Nephron progenitor cell (in vitro differentiated cells): ENCODE results near the gene LIN7B.
A peak's percentile ranks its signal among the peaks of the same experiment; 100 is the strongest.

Experiments used
- DNase-seq: peaks from one replicate; pipeline ENCODE4 v3.0.0; 2021
- H3K27ac Mint-ChIP-seq: 2 replicates; pipeline ENCODE4 v1.8.0; 2021; ENCODE audit warnings: mild to moderate bottlenecking, moderate library complexity, mixed read lengths
- H3K27me3 Mint-ChIP-seq: 2 replicates; pipeline ENCODE4 v1.8.0; 2021; ENCODE audit warnings: mild to moderate bottlenecking, low read depth, mixed read lengths; ENCODE audit not compliant: poor library complexity
- H3K36me3 Mint-ChIP-seq: 2 replicates; pipeline ENCODE4 v1.8.0; 2021; ENCODE audit warnings: low read depth, mixed read lengths
- H3K4me1 Mint-ChIP-seq: 2 replicates; pipeline ENCODE4 v1.8.0; 2021; ENCODE audit warnings: mixed read lengths
- H3K4me3 Mint-ChIP-seq: 2 replicates; pipeline ENCODE4 v1.8.0; 2021; ENCODE audit warnings: mild to moderate bottlenecking, moderate library complexity, mixed read lengths
- H3K9me3 Mint-ChIP-seq: 2 replicates; pipeline ENCODE4 v1.8.0; 2021; ENCODE audit warnings: mild to moderate bottlenecking, moderate library complexity, mixed read lengths
- CTCF ChIP-seq: fragments of 200-600 bp; sonication (generic); IDR thresholded peaks from 2 replicates; pipeline ENCODE4 v1.5.0; 2021; ENCODE audit warnings: antibody characterized with exemption

The LIN7B gene

GRCh38 chr19:49154279-49154678 lies 40.1 kb downstream of the LIN7B start:
- Mint-ChIP-seq H3K27ac (no peak overlapping the region), H3K9me3 (peaks cover 20% of the 10 kb centered on the region), H3K36me3 (peaks cover 12% of the 10 kb centered on the region), H3K4me3 (peak overlapping the region; percentile 75), H3K4me1 (peaks cover 65% of the 10 kb centered on the region), H3K27me3 (peaks cover 30% of the 10 kb centered on the region)
- DNase-seq, result no peak
- TF ChIP-seq CTCF, result no peak

DNA sequence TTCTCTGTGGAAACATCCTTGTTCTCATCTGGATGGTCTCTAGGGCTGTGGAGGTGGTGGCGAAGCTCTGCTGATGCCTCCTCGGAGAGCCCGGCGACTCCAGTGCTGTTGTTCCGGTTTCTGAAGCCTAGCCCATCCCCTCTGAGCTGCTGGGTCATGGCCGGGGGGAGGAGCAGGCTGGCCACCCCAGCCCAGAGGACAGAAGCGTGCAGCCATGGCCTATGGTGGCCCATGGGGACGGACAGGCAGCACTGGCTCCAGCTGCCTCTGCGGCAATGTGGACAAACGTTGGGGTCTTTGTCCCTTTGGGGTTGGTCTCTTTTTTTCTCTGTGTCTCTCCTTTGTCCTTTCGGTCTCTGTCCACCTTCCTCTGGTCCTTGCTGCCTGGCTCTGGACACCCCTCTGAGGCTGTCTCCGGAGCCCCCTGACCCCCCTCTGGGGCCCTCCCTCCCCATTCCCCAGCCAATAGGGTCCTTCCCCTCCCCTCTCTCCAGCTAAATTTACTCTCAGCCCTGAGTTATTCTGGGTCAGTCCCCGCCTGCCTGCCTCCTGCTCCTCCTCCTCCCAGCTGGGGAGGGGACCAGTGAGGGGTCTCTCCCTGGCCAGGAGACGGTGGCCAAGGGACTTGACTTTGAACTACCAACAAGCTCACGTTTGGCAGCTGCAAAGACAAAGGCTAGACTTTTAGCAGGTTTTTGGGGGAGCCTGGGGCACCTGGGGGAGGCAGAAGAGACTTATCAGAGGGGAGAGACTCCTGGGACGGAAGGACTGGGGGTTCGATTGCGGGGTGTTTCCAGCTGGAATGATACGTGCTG lies 41.0 kb downstream of the LIN7B start, which contains the start of gene HRC:
TSS of gene HRC (minus strand) at position 392 of the 815 bp plus-strand sequence. CDS start at position 233, 159 bp downstream.
- DNase-seq, result peak; percentile 56
- Mint-ChIP-seq H3K36me3 (peaks cover 12% of the 10 kb centered on the region), H3K9me3 (peaks cover 20% of the 10 kb centered on the region), H3K4me1 (peaks cover 72% of the 10 kb centered on the region), H3K27me3 (peaks cover 30% of the 10 kb centered on the region), H3K4me3 (peak within 1 kb of the TSS; percentile 75), H3K27ac (peak within 1 kb of the TSS; percentile 97)
- TF ChIP-seq CTCF, result no peak

DNA sequence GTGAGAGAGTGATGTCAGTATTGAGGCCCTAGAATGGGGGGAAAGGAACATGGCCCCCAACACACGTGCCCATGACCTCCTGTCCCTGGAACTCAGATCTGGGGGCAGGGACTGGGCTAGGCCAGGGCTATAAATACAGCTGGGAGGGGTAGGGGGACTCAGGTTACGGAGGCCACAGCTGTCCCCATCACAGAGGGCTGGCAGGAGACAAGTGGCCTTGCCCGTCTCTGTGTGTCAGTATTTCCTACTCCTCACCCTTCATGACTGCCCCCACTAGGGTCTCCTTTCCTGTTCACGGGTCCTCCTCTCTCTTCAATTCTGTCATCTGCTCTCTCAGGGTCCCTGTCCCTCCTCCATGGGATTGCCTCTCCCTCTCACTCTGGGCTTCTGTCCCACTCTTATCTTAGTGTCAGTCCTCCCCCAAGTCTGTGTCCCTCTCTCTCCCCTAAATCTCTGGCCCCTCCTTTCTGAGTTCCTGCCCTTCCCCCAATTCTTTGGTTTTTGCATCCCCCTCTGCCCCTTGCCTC lies 41.7 kb downstream of the LIN7B start:
- H3K36me3 Mint-ChIP-seq, result peaks cover 14% of the 10 kb centered on the region
- TF ChIP-seq CTCF, result no peak
- peaks cover 20% of the 10 kb centered on the region for H3K9me3 Mint-ChIP-seq
- peak; percentile 47 for DNase-seq
- peaks cover 30% of the 10 kb centered on the region for H3K27me3 Mint-ChIP-seq
- H3K4me3 Mint-ChIP-seq, result peak overlapping the region; percentile 75
- peaks cover 79% of the 10 kb centered on the region for H3K4me1 Mint-ChIP-seq
- peak overlapping the region; percentile 97 for H3K27ac Mint-ChIP-seq

- H3K4me1 Mint-ChIP-seq, result peaks cover 76% of the 10 kb centered on the region
- TF ChIP-seq CTCF, result no peak
- peak; percentile 97 for DNase-seq
- H3K36me3 Mint-ChIP-seq, result peaks cover 17% of the 10 kb centered on the region
- peaks cover 18% of the 10 kb centered on the region for H3K27me3 Mint-ChIP-seq
- H3K27ac Mint-ChIP-seq, result no peak within 1 kb of the TSS
- peak within 1 kb of the TSS; percentile 87 for H3K4me3 Mint-ChIP-seq
- H3K9me3 Mint-ChIP-seq, result peaks cover 16% of the 10 kb centered on the region
Observed at GRCh38 chr19:49157445-49158224, 43.5 kb downstream of the LIN7B start, which contains the start of gene TRPM4. Gene TRPM4 (plus strand): TSS chr19:49157792. CDS start chr19:49157867, 75 bp downstream.

DNA sequence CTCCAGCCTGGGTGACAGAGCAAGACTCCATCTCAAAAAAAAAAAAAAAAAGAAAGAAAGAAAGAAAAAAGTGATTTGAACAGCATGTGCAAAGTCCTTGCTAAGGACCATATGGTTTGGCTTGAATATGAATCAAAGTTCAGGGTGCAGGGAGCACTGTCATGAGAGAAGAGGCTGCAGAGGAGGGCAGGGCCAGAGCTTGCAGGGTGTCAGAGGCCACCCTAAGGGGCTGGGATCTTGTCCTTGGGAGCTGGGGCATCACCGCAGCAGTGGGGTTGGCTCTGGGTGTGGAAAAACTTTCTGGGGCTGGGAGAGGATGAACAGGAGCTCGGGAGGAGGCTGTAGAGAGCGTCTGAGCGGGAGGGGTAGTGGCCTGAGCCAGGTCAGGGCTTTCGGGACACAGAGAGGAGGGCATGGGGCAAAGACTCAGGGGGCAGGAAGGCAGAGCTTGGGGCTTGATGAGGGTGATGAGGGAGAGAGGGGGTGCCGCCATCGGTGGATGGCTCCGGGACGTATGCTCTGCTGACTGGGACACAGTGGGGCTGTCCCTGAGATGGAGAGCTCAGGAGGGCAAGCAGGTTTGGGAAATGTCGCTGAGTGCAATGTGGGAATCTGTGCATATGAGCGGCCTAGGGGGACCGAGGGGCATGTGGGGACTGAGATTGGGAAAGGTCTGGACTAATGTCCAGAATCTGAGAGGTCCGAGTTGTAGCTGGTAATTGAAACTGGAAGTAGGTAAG lies 46.5 kb downstream of the LIN7B start:
- Mint-ChIP-seq H3K9me3 (no peaks in the 10 kb centered on the region), H3K36me3 (peaks cover 5% of the 10 kb centered on the region), H3K27ac (peak overlapping the region; percentile 29), H3K4me1 (peaks cover 55% of the 10 kb centered on the region), H3K4me3 (peak overlapping the region; percentile 1), H3K27me3 (peaks cover 7% of the 10 kb centered on the region)
- TF ChIP-seq CTCF, result no peak
- no peak for DNase-seq
